DOHH2 (cell line): ENCODE measurements around the gene TMEM208.

Source experiments
- EZH2phosphoT487 ChIP-seq: fragments of 200-600 bp; sonication (generic); IDR thresholded peaks from 2 replicates; pipeline ENCODE4 v1.6.1; 2017; ENCODE audit warnings: borderline replicate concordance, mild to moderate bottlenecking, antibody characterized with exemption, low read length, moderate library complexity, mixed read lengths
- TF ChIP-seq, protein P1 (sequence below): fragments of 200-600 bp; sonication (generic); IDR thresholded peaks from one replicate; pipeline ENCODE4 v1.5.1; 2014; ENCODE audit warnings: antibody characterized with exemption, mild to moderate bottlenecking, low read depth, low read length; ENCODE audit not compliant: poor library complexity, severe bottlenecking

DNA sequence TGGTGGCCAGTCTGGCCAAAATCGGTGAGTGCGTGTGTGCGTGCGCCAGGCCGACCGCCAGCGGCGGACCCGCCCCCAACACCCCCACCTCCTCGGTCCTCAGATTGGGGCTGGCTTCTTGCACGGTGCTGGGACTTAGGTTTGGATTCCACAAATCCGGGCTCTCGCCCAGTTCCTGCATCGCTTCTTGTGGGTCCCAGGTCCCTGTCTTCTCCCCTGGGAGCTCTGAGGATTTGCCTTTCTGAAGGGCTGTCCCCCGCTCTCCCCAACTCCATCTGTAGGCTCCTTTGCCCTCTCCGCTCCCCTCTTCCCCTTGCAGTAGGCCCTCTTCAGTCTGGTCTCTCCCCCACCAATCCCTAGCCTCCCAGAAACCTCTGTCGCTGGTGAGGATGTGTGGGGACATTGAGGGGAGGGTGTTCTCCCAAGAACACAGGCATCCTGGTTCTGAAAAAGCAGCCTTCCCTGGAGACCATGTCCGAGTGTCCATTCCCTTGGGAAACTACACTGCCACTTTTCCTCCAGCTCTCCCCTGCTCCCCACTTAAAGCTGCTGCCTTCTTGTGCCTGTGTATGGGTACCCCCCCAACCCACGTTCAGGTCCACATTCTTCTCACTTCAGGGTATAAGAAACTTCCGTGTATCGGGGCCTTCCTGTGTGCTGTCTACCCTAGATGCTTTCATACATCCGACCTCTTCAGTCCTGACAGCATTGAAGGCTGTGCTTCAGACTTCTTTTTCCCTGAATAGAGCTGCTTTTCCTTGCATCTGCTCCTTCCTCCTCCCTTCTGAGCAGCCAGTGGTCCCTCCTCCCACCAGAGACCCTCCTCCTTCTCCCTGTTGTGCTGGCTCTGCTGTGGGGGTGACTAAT lies 22.5 kb downstream of the TMEM208 start:
- TF ChIP-seq, protein P1, sequence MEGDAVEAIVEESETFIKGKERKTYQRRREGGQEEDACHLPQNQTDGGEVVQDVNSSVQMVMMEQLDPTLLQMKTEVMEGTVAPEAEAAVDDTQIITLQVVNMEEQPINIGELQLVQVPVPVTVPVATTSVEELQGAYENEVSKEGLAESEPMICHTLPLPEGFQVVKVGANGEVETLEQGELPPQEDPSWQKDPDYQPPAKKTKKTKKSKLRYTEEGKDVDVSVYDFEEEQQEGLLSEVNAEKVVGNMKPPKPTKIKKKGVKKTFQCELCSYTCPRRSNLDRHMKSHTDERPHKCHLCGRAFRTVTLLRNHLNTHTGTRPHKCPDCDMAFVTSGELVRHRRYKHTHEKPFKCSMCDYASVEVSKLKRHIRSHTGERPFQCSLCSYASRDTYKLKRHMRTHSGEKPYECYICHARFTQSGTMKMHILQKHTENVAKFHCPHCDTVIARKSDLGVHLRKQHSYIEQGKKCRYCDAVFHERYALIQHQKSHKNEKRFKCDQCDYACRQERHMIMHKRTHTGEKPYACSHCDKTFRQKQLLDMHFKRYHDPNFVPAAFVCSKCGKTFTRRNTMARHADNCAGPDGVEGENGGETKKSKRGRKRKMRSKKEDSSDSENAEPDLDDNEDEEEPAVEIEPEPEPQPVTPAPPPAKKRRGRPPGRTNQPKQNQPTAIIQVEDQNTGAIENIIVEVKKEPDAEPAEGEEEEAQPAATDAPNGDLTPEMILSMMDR, result no peak
- peak; percentile 47; the same call in 1 of the 2 replicates for TF ChIP-seq EZH2phosphoT487
